Measurements from ENCODE around the gene COL19A1. TPM values are rescaled to one million over a fixed set of nuclear protein-coding genes. Genes with fewer than 3 reads are reported as not detected.

COL19A1 gene
- total RNA-seq, 2 donors from 2014 or later = 1.5 TPM; not detected in 1

DNA sequence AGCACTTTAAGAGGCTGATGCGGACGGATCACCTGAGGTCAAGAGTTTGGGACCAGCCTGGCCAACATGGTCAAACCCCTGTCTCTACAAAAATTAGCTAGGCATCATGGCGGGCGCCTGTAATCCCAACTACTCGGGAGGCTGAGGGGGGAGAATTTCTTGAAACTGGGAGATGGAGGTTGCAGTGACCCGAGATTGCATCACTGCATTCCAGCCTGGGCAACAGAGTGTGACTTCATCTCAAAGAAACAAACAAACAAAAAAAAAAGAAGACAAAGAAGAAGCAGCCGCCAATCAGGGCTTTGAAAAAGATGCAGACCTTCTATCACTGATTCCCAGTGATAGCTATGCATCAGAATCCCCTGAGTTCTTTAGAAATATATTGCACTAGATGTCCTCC is 379.8 kb downstream of the COL19A1 start:
- Mint-ChIP-seq H3K4me3 (no peak overlapping the region), H3K27ac (no peak overlapping the region), H3K36me3 (ENCODE audit: low read depth) (no peaks in the 10 kb centered on the region), H3K4me1 (no peaks in the 10 kb centered on the region), H3K27me3 (peaks cover 24% of the 10 kb centered on the region)
- H3K9me3 ChIP-seq (ENCODE audit: control insufficient read depth, low read length, poor library complexity, severe bottlenecking) = no peaks in the 10 kb centered on the region
- DNase-seq = no peak
- ATAC-seq = no peak

GRCh38 chr6:70252604-70253003 is 386.2 kb downstream of the COL19A1 start:
- DNase-seq (no peak), ATAC-seq (no peak)
- no peaks in the 10 kb centered on the region for H3K9me3 ChIP-seq (ENCODE audit: control insufficient read depth, low read length, poor library complexity, severe bottlenecking)
- Mint-ChIP-seq H3K36me3 (ENCODE audit: low read depth) (no peaks in the 10 kb centered on the region), H3K4me3 (no peak overlapping the region), H3K4me1 (no peaks in the 10 kb centered on the region), H3K27ac (no peak overlapping the region), H3K27me3 (peaks cover 24% of the 10 kb centered on the region)

DNA sequence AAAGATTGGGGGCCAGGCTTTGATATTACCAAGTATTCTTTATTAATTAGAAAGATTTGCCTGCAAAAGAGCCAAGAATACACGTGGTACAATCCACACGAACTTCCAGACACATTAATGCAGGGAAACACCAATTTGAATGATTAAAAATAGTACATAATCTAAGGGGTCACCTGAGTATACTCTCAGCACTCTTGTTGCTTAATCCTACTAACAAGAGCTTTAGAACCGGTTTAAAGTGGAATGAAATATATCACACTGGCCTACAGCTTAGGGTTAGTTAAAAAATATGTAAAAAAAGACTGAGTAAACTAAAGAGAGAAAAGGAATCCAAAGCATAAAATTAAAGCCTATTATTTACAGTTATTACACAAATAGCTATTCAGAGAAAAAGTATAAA is 387.6 kb downstream of the COL19A1 start:
- no peaks in the 10 kb centered on the region for H3K4me1 Mint-ChIP-seq
- no peak overlapping the region for H3K4me3 Mint-ChIP-seq
- ATAC-seq (no peak), DNase-seq (no peak)
- no peak overlapping the region for H3K27ac Mint-ChIP-seq
- no peaks in the 10 kb centered on the region for H3K9me3 ChIP-seq (ENCODE audit: control insufficient read depth, low read length, poor library complexity, severe bottlenecking)
- peaks cover 26% of the 10 kb centered on the region for H3K27me3 Mint-ChIP-seq
- H3K36me3 Mint-ChIP-seq (ENCODE audit: low read depth) = no peaks in the 10 kb centered on the region

DNA sequence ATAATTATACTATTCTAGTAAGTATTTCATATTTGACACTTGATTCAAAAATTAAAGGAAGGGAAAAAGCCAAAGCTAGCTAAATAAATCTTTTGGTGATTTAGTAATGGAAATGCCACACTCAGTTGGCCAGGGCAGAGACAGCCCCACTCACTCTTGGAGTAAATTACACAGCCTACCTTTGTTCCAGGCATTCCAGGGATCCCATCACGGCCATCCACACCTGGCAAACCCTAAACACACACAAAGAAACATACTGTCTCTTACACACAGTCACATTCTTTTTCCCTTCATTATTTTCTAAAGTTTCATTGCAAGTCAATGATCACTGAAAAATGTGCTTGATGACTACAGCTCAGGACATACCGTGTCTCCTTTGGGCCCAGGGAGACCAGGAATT is 388.4 kb downstream of the COL19A1 start:
- Mint-ChIP-seq H3K4me3 (no peak overlapping the region), H3K27ac (no peak overlapping the region), H3K4me1 (no peaks in the 10 kb centered on the region), H3K27me3 (peaks cover 26% of the 10 kb centered on the region), H3K36me3 (ENCODE audit: low read depth) (no peaks in the 10 kb centered on the region)
- no peak for ATAC-seq
- no peak for DNase-seq
- no peaks in the 10 kb centered on the region for H3K9me3 ChIP-seq (ENCODE audit: control insufficient read depth, low read length, poor library complexity, severe bottlenecking)

DNA sequence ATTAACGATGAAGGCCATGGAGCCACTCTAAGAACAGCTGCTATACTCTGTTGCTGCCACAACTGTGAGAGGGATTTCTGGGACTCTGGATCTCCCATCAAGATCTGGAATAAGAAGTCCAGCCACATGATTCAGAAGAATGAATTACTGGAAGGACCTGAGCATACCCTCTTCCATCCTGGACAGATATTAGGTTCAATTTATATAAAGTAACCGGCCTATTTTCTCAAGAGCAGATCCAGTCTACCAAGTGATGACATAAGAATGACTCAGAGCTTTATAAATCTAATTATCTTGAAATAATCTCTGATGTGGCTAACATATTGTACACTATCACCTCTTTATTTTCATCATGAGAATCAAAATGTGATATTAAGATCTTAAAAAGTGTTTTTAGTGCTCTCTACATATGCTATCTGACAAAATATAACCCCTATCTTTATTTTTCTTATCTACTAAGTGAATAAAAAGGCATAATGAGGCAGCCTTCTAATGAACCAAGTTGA is 391.5 kb downstream of the COL19A1 start:
- no peaks in the 10 kb centered on the region for H3K9me3 ChIP-seq (ENCODE audit: control insufficient read depth, low read length, poor library complexity, severe bottlenecking)
- H3K4me3 Mint-ChIP-seq = no peak overlapping the region
- no peak overlapping the region for H3K27ac Mint-ChIP-seq
- peaks cover 31% of the 10 kb centered on the region for H3K27me3 Mint-ChIP-seq
- DNase-seq (no peak), ATAC-seq (no peak)
- no peaks in the 10 kb centered on the region for H3K4me1 Mint-ChIP-seq
- H3K36me3 Mint-ChIP-seq (ENCODE audit: low read depth) = no peaks in the 10 kb centered on the region

DNA sequence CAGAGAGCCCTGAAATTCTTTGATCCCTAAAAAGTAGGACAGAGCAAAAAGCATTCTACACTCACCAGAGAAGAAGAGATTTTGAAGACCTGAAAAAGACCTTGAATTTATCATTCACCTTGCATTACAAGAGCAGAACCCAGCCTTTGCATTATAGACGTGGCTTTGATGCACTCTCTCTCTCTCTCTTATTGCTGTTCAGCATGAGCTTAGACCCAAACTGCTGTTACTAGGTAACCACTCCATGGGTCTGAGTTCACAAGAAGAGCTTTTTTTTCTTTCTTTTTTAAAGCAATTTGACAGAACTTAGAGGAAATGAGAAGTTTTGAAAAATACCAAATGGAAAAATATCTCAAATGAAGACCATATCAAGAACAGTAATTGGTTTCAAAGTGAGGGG is 392.1 kb downstream of the COL19A1 start:
- no peak for ATAC-seq
- H3K9me3 ChIP-seq (ENCODE audit: control insufficient read depth, low read length, poor library complexity, severe bottlenecking) = no peaks in the 10 kb centered on the region

More for the DNA sequence above, 392.1 kb downstream of the COL19A1 start:
- Mint-ChIP-seq H3K4me1 (no peaks in the 10 kb centered on the region), H3K36me3 (ENCODE audit: low read depth) (no peaks in the 10 kb centered on the region), H3K27ac (no peak overlapping the region), H3K27me3 (peaks cover 31% of the 10 kb centered on the region), H3K4me3 (no peak overlapping the region)
- no peak for DNase-seq

Other genes starting within 250 kb of the COL19A1 start
- gene LMBRD1, start 69.5 kb upstream of the COL19A1 start, total RNA-seq = 10 to 100 TPM; 36.5 to 45.4 TPM